Mammary epithelial cell (primary cell): ENCODE data around the gene NCKAP5L.

Experiments used
- EZH2 ChIP-seq: IDR thresholded peaks from 2 replicates; pipeline ENCODE4 v1.6.1; 2012; ENCODE audit warnings: low read length, inconsistent platforms, borderline replicate concordance
- TF ChIP-seq, protein P1 (sequence below), 2 donors: IDR thresholded peaks in 1 of 2; conservative IDR thresholded peaks in 1 of 2; 2 replicates each; pipeline ENCODE4 v1.5.1; 2011 to 2012; ENCODE audit warnings: inconsistent platforms in 2 of 2, low read length in 2 of 2, mild to moderate bottlenecking in 2 of 2, control low read depth in 1 of 2, low read depth in 1 of 2; ENCODE audit not compliant: insufficient read depth in 1 of 2; ENCODE audit errors: extremely low read depth in 1 of 2

DNA sequence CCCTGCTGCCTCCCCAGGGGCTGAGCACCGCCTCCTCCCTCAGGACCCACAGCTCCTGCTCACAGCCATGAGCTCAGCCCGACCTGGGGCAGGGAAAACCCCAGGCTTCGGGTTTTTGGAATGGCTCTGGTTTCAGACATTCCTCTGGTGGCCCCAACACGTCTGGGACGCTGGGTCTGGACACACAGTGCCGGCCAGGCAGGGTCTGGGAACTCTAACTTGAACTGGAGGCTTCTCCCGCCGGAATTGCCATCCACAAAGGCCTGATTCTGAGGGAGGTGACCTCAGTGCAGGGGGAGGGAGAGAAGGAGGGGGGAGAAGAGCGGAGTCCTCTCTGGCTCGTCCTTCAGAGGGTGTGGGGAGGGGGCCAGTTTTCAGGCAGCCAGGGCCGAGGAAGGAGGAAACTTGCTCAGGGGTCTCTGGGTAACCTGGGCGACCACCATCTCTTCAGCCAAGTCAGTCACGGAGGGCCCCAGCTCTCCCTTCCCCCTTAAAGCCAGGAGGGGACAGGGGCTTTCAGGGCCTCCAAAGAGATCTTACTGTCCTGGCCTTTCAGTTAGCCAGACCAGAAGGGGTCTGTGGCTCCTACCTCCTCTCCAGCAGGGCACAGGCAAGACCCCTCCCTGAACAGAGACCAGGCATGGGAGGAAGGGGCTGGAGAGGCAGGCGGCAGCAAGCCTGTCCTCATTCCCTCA is 19.4 kb downstream of the NCKAP5L start:
- TF ChIP-seq EZH2 = no peak
- TF ChIP-seq, protein P1, sequence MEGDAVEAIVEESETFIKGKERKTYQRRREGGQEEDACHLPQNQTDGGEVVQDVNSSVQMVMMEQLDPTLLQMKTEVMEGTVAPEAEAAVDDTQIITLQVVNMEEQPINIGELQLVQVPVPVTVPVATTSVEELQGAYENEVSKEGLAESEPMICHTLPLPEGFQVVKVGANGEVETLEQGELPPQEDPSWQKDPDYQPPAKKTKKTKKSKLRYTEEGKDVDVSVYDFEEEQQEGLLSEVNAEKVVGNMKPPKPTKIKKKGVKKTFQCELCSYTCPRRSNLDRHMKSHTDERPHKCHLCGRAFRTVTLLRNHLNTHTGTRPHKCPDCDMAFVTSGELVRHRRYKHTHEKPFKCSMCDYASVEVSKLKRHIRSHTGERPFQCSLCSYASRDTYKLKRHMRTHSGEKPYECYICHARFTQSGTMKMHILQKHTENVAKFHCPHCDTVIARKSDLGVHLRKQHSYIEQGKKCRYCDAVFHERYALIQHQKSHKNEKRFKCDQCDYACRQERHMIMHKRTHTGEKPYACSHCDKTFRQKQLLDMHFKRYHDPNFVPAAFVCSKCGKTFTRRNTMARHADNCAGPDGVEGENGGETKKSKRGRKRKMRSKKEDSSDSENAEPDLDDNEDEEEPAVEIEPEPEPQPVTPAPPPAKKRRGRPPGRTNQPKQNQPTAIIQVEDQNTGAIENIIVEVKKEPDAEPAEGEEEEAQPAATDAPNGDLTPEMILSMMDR (conservative IDR thresholded peaks at IDR 0.05 in 1 of 2, IDR thresholded peaks at IDR 0.05 in 1 of 2; ENCODE audit: extremely low read depth in 1 of 2, insufficient read depth in 1 of 2, low read depth in 1 of 2, low read length in 2 of 2) = no peak
